ENCODE data around the gene MAD1L1. TPM values are rescaled to one million over a fixed set of nuclear protein-coding genes. Genes with fewer than 3 reads are reported as not detected.

MAD1L1 gene
- total and polyA plus RNA-seq, 2 of the 13 experiments (the other 11 are each of a cell fraction or from before 2014, with no cell fraction given) = 17.4 to 64.7 TPM

- TF ChIP-seq, protein P1, sequence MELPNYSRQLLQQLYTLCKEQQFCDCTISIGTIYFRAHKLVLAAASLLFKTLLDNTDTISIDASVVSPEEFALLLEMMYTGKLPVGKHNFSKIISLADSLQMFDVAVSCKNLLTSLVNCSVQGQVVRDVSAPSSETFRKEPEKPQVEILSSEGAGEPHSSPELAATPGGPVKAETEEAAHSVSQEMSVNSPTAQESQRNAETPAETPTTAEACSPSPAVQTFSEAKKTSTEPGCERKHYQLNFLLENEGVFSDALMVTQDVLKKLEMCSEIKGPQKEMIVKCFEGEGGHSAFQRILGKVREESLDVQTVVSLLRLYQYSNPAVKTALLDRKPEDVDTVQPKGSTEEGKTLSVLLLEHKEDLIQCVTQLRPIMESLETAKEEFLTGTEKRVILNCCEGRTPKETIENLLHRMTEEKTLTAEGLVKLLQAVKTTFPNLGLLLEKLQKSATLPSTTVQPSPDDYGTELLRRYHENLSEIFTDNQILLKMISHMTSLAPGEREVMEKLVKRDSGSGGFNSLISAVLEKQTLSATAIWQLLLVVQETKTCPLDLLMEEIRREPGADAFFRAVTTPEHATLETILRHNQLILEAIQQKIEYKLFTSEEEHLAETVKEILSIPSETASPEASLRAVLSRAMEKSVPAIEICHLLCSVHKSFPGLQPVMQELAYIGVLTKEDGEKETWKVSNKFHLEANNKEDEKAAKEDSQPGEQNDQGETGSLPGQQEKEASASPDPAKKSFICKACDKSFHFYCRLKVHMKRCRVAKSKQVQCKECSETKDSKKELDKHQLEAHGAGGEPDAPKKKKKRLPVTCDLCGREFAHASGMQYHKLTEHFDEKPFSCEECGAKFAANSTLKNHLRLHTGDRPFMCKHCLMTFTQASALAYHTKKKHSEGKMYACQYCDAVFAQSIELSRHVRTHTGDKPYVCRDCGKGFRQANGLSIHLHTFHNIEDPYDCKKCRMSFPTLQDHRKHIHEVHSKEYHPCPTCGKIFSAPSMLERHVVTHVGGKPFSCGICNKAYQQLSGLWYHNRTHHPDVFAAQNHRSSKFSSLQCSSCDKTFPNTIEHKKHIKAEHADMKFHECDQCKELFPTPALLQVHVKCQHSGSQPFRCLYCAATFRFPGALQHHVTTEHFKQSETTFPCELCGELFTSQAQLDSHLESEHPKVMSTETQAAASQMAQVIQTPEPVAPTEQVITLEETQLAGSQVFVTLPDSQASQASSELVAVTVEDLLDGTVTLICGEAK (IDR thresholded peaks at IDR 0.05) = no peak
- TF ChIP-seq, protein P1 (CRISPR knock-in tag; IDR thresholded peaks at IDR 0.05) = no peak
- TF ChIP-seq MTA3 (CRISPR knock-in tag; IDR thresholded peaks at IDR 0.05) = no peak
- no peak for TF ChIP-seq SIN3A (IDR thresholded peaks at IDR 0.05; ENCODE audit: borderline replicate concordance, low read depth, low read length)
- no peak for TF ChIP-seq ZNF781 (CRISPR knock-in tag; IDR thresholded peaks at IDR 0.05; ENCODE audit: borderline replicate concordance, not compliant biosample characterization)
- TF ChIP-seq, protein P2, sequence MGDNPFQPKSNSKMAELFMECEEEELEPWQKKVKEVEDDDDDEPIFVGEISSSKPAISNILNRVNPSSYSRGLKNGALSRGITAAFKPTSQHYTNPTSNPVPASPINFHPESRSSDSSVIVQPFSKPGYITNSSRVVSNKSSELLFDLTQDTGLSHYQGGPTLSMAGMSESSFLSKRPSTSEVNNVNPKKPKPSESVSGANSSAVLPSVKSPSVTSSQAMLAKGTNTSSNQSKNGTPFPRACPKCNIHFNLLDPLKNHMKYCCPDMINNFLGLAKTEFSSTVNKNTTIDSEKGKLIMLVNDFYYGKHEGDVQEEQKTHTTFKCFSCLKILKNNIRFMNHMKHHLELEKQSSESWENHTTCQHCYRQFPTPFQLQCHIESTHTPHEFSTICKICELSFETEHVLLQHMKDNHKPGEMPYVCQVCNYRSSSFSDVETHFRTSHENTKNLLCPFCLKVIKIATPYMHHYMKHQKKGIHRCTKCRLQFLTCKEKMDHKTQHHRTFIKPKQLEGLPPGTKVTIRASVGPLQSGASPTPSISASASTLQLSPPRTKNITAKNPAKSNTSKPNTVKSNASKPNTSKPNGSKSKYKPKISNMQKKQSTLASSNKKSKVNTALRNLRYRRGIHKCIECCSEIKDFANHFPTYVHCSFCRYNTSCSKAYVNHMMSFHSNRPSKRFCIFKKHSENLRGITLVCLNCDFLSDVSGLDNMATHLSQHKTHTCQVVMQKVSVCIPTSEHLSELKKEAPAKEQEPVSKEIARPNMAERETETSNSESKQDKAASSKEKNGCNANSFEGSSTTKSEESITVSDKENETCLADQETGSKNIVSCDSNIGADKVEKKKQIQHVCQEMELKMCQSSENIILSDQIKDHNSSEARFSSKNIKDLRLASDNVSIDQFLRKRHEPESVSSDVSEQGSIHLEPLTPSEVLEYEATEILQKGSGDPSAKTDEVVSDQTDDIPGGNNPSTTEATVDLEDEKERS (CRISPR knock-in tag; IDR thresholded peaks at IDR 0.05) = no peak
- TF ChIP-seq ZNF589 (CRISPR knock-in tag; conservative IDR thresholded peaks at IDR 0.05) = no peak
- TF ChIP-seq TBX3 (IDR thresholded peaks at IDR 0.05; ENCODE audit: borderline replicate concordance) = no peak
- TF ChIP-seq, protein P3, sequence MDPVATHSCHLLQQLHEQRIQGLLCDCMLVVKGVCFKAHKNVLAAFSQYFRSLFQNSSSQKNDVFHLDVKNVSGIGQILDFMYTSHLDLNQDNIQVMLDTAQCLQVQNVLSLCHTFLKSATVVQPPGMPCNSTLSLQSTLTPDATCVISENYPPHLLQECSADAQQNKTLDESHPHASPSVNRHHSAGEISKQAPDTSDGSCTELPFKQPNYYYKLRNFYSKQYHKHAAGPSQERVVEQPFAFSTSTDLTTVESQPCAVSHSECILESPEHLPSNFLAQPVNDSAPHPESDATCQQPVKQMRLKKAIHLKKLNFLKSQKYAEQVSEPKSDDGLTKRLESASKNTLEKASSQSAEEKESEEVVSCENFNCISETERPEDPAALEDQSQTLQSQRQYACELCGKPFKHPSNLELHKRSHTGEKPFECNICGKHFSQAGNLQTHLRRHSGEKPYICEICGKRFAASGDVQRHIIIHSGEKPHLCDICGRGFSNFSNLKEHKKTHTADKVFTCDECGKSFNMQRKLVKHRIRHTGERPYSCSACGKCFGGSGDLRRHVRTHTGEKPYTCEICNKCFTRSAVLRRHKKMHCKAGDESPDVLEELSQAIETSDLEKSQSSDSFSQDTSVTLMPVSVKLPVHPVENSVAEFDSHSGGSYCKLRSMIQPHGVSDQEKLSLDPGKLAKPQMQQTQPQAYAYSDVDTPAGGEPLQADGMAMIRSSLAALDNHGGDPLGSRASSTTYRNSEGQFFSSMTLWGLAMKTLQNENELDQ (CRISPR knock-in tag; IDR thresholded peaks at IDR 0.05; ENCODE audit: borderline replicate concordance) = no peak
- TF ChIP-seq KDM3A (CRISPR knock-in tag; IDR thresholded peaks at IDR 0.05; ENCODE audit: low read depth) = no peak
- no peak for TF ChIP-seq SCMH1 (CRISPR knock-in tag; IDR thresholded peaks at IDR 0.05; ENCODE audit: borderline replicate concordance)
- no peak for TF ChIP-seq HMGA1 (CRISPR knock-in tag; conservative IDR thresholded peaks at IDR 0.05)
- no peak for TF ChIP-seq SMC3 (IDR thresholded peaks at IDR 0.05; ENCODE audit: low read length)
- TF ChIP-seq ZNF598 (CRISPR knock-in tag; IDR thresholded peaks at IDR 0.05; ENCODE audit: borderline replicate concordance) = no peak
- TF ChIP-seq ZNF230 (CRISPR knock-in tag; IDR thresholded peaks at IDR 0.05) = no peak
These were observed 387.0 kb downstream of the MAD1L1 start (continued) for GRCh38 chr7:1845536-1846311.

Measured in HepG2 (cell line).